Stimulated activated CD8-positive, alpha-beta memory T cell treated with anti-CD3 and anti-CD28 coated beads, Interleukin-15, amount 100 ng/mL, for 48 hours (primary cell): Measurements from ENCODE around the gene LRRC3.

Experiments used
- DNase-seq, 2 donors: peaks; one replicate each; pipeline ENCODE4 v3.0.0-alpha.2; 2020; ENCODE audit warnings: low read depth in 2 of 2

Gene LRRC3

DNA sequence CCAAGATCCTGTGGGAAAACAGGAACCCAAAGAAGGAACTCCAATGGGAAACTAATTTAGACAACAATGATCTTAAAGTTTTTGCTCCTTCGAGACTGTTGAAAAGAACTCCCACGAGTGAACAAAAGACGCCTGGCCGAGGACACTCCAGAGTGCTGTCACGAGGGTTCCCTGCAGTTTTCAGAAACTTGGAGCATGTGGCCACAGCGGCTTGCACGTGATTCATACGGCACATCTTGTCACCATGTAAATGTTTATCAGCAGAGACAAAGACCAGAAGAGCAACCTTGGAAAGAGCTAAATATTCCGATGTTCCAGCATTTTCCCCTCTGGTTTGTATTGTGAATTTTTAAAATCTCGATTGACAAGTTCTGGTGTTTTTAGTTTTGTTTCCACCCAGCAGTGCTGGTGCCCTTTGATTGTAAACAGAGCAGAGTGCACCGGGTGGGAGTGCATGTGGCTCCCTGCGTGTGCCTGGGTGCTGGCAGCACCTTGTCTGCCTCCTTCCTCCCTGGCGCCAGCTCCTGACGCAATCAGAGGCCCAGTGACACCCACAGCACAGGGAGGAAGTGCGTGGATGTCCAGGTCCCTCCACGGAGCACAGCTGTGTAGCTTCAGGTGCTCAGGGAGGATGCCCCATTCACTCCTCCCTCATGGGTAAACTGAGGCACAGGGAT, 23.0 kb downstream of the LRRC3 start:
- no peak for DNase-seq

DNA sequence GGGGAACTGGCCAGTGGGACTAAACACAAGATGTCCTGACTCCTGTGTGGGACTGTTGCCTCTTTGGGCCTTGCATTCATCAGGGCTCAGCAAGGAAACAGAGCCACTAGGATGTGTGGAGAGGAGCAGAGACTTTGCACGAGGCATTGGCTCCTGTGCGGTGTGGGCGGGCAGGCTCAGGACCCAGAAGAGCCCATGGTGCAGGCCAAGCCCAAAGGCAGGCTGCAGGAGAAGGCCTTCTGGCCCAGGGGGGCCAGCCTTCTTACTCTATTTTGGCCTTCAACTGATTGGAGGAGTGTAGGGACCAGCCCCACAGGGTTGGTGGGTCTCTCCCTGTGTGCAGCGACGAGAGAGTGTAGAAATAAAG, 23.5 kb downstream of the LRRC3 start:
- no peak for DNase-seq

DNA sequence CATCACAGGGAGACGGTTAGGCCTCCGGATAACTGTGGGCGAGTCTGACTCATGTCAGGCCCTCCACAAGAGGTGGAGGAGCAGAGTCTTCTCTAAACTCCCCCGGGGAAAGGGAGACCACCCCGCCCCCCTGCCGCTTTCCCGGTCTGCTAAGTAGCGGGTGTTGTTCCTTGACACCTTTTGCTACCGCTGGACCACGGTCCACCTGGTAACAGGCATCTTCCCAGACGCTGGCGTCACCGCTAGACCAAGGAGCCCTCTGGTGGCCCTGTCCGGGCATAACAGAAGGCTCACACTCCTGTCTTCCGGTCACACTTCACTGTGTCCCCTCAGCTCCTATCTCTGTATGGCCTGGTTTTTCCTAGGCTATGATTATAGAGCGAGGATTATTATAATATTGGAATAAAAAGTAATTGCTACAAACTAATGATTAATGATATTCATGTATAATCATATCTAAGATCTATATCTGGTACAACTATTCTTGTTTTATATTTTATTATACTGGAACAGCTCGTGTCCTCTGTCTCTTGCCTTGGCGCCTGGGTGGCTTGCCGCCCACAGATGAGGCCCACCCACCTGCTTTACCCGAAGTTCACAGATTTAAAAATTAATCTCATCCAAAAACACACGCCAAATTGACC, 24.4 kb downstream of the LRRC3 start:
- DNase-seq: peak in 1 of 2 donors; percentile 7

DNA sequence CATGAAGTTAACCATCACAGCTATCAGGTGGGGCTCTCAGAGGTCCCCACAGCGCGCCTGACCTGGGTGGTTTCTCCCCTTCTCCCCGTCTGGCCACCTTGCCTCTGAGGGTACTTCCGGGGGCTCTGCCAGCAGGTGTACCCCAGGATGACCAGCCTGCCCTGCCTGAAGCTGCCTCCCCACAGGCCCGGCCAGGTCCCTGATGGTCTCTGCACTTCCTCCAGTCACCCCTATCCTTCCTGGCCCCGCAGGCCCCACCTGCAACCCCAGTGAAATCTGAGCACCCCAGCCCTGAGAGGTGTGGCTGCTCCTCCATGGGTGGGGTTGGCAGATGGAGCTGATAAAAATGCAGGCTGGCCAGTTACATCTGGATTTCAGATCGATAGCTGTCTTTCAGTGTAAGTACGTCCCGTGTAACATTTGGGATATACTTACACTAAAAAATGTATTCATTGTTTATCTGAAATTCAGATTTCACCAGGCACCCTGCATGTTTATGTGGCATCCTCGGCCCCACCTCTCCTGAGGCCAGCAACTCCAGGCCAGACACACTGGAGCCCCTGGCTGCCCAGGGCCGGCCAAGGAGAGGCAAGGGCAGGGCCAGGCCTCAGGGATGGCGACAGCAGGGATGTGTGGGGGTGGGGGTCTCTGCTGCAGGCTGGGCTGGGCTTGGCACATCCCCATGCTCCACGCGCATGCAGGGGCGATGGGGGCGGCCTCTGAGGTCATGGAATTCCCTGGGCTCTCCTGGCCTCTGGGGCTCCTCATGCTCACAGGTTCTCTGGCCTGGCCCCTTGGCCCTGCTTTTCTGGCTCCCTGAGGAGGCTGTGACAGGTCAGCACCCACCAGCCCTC, 25.1 kb downstream of the LRRC3 start:
- DNase-seq: no peak

DNA sequence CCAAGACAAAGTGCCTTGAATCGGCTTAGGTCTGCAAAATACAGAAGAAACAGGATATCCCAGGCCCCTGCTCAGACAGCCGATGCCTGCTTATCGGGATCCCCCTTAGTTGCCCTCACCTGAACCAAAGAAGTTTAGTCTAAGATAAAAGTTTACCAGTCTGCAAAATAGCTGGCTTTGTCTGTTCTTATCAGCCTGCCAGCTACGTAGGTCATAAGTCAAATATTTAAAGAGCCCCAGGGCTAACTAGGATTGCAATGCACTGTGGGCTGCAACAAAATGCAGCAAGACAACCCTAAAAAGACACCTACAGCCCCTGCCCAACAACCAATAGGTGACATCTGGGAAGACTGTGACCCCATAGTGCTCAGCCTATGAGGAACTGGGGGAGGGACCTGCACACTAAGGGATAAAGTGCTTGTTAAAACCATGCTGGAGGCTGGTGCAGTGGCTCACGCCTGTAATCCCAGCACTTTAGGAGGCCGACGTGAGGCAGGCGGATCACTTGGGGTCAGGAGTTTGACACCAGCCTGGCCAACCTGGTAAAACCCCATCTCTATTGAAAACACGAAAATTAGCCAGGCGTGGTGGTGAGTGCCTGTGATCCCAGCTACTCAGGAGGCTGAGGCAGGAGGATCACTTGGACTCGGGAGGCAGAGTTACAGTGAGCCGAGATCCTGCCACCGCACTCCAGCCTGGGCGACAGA, 27.4 kb downstream of the LRRC3 start:
- no peak for DNase-seq

DNA sequence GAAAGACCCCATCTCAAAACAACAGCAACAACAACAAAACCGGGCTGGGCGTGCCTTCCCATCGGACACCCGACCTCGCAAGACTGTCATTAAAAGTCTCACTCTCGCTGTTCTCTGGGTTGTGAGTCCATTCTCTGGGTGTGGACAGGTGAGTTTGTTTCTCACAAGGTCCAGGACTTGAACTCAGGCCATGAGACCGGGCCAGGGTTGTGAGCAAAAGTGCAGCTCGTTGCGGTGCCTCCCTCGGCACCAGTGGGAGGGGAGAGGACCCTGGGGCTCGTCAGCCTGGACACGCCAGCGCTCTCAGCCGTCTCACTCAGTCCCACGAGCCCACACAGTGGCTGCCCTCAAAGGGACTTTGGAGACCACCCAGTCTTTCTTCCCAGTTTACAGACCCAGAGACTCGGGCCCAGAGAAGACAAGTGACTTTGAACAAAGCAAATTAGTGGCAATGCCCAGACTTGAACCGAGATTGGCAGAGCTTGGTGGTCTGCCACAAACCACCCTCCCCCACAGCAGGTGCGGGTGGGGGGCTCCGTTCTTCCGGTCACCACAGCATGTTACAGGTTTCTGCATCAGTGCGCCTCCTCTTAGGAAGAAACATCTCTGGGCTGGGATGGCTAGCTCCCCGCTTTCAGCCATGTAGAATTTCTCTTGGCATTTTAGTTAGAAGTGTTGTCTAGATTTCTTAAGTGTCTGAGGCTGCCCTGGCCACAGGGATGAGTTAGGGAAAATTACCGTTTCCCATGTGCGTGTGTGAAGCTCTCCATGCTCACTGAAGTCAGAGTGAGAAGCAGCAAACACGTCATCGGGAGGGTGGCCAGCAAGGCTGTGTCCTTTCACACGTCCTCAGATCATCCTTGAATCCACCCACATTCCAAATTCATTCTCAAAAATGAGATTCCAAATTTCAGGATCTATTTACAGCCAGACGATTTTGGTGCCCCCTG, 28.3 kb downstream of the LRRC3 start:
- no peak for DNase-seq

DNA sequence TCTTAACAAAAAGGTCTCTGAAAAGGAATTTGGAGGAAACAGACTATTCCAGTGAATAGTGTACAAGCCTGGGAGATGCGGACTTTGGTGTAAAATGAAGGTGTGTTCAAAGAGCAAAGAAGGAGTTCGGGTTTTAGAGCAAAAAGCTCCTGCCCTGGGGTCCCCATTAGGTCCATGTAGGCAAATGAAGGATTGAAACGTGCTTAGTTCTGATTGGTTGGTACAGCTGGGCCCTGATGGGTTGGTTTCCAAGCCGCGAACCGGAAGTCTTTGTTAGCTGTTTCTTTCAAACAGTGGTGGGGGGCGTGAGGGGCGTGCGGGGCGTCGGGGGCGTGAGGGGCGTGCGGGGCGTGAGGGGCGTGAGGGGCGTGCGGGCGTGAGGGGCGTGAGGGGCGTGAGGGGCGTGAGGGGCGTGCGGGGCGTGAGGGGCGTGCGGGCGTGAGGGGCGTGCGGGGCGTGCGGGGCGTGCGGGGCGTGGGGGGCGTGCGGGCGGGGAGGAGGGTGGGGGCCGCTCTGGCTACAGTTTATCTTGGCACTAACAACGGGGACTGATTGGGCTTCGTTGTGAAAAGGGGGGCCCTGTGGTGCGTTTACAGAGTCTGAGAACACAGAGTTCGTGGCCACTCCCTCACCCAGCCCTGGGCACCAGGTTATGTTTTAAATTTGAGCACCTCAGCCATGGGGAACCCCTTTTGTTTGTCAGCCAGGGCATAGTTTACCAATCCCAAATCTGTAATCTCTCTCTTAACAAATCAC, 29.4 kb downstream of the LRRC3 start:
- no peak for DNase-seq

DNA sequence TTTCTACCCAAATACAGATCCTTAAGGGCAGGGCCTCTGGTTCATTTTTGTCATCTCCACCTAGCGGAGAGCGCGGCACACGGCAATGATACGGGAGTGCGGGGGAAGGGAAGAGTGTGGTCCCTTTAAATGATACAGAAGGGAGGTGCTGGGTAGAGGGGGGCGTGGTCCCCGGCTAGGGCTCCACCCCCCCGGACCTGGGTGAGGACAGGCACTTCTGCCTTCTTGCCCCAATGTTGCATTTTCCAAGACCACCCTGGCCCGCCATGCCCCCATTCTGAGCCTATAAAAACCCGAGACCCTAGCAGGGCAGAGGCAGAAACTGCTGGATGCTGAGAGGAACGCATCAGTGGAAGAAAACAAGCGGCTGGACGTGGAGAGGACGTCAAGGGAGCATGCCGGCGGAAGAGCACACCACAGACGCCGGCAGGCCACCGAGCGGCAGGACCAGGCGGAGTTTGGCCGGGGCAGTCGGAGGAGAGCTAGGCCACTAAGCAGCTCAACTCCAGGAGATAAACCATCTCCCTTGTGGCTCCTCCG, 30.0 kb downstream of the LRRC3 start:
- DNase-seq: peak; percentile 21 to 39

DNA sequence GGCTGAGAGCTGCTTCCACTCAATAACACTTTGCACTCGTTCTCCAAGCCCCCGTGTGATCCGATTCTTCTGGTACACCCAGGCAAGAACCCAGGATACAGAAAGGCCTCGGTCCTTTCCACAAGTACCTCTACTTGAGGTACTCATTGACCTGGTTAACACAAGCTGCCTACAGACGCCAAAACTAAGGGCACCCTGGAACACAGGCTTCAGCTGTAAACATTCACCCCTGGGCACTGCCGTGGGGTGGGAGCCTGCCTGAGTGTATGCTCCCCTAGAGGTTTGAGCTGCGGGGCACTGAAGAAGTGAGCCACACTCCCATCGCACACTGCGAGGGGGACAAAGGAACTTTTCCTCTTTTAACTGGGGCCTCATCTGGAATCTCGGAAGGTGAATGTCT, 30.5 kb downstream of the LRRC3 start:
- DNase-seq: no peak

DNA sequence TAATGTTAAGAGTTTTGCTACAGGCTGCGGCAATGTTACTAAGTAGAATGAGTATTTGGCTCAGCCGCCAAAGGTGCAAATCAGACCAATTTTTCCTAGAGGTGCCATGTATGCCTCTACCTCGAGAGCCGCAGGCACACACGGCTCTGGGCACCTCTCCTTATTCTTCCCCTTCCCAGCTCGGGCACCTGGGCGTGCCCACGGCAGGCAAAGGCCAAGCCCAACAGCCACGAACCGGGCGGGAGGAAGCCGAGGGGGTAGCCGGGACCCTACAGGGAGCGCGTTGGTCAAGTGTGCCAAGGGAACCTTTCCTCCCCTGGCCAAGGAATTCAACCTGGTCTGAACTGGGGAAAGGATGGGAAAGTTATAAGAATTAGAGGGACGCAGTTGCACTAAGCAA, 31.0 kb downstream of the LRRC3 start:
- no peak for DNase-seq

DNA sequence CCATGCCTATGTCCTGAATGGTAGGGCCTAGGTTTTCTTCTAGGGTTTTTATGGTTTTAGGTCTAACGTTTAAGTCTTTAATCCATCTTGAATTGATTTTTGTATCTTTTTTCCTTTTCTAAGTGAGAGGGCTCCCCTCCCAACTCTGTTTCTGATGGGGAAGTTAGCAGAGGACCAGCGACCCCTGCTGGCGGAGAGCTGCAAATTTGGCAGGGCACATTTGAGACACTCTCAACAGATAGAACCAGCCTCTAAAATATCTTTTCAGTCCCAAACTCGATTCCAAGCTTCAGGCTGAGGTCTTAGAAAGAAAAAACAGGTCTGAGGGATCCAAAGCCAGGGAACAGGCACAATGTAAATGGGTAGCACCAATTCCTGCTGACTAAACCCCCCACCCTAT, 32.5 kb downstream of the LRRC3 start:
- peak in 1 of 2 donors; percentile 38 for DNase-seq

DNA sequence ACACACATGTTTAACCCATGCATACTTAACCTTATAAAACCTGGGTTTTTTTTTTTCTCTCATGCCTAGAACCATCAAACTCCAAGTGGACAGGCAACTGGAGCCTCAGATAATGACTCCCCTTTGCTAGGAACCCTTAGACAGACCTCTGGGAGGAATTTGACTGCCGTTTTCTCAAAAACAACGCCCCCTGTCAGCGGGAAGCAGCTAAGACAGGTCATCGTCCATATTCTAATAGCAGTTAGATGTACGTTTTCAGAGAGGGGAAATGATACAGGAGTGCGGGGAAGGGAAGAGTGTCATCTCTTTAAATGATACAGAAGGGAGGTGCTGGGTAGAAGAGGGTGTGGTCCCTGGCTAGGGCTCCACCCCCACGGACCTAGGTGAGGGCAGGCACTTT, 34.7 kb downstream of the LRRC3 start:
- DNase-seq: no peak

DNA sequence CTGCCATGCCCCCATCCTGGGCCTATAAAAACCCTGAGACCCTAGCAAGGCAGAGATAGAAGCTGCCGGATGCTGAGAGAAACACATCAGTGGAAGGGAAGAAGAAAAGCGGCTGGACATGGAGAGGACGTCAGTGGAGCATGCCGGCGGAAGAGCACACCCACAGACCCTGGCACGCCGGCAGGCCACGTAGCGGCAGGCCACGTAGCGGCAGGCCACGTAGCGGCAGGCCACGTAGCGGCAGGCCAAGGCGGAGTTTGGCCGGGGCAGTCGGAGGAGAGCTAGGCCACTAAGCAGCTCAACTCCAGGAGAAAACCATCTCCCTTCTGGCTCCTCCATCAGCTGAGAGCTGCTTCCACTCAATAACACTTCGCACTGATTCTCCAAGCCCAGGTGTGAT, 35.1 kb downstream of the LRRC3 start:
- no peak for DNase-seq

DNA sequence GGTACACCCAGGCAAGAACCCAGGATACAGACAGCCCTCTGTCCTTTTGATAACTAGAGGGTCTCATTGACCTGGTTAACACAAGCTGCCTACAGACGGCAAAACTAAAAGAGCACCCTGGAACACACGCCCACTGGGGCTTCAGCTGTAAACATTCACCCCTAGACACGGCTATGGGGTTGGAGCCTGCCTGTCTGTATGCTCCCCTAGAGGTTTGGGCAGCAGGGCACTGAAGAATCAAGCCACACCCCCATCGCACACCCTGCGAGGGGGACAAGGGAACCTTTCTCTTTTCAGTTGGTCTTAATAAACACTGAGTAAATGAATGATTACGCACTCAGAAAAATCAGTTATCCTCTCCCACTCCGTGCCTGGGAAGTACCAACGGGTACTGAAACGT, 35.5 kb downstream of the LRRC3 start:
- DNase-seq: no peak

DNA sequence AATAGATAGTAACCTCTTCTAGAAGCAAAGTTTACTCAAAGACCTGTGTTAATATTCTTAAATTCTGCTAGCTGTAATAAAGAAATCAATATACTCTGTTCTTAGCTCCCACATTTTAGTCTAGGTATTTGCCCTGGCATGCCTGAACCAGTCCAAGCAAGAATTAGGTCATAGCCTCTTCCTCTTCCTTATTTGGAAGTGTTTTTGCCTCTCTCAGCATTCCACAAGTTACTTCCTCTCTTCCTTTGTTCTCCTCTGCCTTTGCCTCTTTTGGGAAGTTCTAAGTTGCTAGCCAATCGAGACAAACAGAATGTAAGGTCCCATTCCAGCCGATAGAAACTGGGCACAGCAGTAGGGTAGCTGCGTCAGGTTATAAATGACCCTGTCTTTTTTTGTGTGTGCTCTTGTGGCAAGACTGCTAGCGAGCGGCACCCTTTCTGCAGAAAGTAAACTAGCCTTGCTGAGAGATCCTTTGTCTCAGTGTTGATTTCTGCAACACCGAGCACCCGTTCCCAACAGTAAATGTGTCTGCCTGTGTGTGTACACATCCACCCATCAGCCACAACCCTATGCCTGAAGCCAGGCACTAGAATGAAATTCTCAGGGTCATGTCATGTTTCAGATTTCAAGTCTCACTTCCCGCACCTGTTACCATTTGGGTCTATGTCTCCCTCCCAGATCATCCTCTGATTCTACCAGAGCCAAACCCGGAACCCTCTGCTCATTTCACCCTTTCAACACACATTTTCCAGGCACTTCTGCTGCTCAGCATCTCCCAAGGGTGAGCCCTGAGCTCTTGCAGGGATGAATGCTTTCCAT, 37.5 kb downstream of the LRRC3 start:
- DNase-seq: no peak

DNA sequence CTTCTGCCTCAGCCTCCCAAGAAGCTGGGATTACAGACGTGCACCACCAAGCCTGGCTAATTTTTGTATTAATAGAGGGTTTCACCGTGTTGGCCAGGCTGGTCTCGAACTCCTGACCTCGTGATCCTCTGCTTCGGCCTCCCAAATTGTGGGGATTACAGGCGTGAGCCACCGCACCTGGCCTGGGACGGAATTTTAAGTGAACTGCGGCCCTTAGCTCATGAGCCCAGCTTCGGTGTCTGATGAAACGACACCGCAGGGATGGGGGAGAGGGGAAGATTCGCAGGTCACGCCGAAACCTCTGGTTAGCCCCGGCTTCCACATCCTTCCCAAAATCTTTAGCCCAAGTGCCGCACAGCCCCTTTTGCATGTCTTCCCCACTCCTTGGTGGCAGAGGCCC, 39.1 kb downstream of the LRRC3 start:
- no peak for DNase-seq

DNA sequence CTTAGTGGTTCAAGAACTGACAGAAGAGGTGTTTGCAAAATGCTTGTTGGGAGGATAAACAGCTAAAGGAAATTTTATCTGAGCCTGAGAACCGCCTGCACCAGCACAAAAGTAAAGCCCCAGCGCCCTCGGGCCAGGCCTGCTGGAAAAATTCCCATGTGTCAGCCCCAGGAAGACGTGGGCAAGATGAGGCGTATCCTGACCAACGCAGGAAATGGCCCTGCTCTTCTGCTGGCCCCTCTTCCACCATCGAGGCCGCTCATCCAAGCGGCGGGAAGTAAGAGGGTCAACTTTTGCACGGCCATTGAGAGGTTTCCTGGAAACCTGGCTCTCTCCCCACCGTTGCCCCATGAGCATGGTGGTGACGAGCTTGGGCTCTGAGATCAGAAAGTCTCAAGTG, 39.6 kb downstream of the LRRC3 start:
- DNase-seq: no peak

DNA sequence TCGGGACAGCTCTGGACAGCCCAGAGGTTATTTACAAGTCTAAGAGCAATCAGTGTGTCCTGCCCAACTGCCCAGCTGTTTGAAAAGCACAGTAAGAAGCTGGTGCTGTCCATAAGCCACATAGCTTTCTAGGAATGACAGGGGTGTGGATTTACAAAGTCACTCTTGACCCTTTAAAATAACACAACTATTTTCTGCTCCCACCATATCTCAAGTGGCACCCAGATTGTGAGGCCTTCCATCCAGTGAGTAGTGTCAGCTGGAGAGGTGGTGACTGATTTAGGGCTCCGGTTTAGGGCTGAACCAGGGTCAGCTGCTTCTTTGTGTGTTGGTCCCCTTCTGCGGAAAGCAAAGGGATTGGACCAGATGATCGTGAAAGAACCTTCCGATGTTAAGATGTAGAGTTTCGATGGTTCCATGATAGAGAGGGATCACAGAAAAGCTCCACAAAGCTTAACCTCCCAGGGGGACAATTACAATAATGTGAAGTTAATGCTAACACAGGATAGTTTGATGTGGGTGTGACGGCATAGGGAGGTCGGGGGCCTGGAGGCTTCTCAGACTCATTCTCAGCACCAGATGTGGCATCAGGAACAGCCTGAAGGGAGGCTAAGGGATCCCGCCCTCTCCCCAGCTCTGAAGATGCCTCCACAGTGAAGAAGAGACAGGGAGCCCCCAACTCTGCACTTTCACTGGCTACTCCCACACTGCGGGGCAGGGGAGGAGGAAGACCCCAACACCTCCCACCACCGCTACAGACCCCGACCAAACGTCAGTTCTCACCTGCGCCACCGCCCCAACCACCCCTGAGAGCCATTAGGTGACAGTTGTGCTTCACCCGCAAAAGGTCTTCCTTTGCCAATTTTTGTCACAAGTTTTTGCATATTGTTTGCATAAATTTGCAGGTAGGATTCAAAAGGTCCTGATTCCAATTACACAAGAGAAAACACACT, 40.6 kb downstream of the LRRC3 start:
- DNase-seq: no peak
